ENCODE results near the gene PAPPA2.

PAPPA2 gene

GRCh38 chr1:176499671-176500070 lies 36.7 kb downstream of the PAPPA2 start:
- Histone ChIP-seq H3K9me3 (ENCODE audit: control insufficient read depth, insufficient read depth, low read depth, low read length) (no peaks in the 10 kb centered on the region), H3K4me3 (ENCODE audit: low read depth, low read length) (no peak overlapping the region), H3K36me3 (ENCODE audit: control insufficient read depth, insufficient read depth, low read length) (no peaks in the 10 kb centered on the region), H3K9ac (ENCODE audit: low read length) (no peak overlapping the region), H3K27ac (ENCODE audit: low read depth, low read length) (no peak overlapping the region), H3K4me1 (ENCODE audit: control insufficient read depth, insufficient read depth, low read length) (no peaks in the 10 kb centered on the region), H3K27me3 (ENCODE audit: control insufficient read depth, insufficient read depth, low read length) (no peaks in the 10 kb centered on the region)

DNA sequence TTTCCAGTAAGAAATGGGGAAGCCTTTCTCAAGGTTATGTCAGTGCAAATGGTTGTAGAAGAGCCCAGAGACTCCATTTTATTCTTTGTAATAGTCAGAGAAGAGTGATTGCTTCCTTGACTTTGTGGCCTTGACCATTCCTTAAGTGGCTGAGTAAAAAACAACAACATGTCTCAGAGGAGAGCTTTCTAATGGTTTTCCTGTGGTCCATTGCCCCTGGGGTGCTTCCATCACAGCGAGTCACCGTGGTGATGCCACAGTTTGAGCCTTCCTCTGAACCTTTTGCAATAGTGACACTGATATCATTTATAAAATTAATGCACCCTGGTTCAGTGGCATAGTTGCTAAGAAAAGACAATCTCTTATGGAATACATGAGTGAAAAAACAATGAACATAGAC lies 38.6 kb downstream of the PAPPA2 start:
- Histone ChIP-seq H3K27ac (ENCODE audit: low read depth, low read length) (no peak overlapping the region), H3K4me1 (ENCODE audit: control insufficient read depth, insufficient read depth, low read length) (no peaks in the 10 kb centered on the region), H3K9me3 (ENCODE audit: control insufficient read depth, insufficient read depth, low read depth, low read length) (no peaks in the 10 kb centered on the region), H3K27me3 (ENCODE audit: control insufficient read depth, insufficient read depth, low read length) (no peaks in the 10 kb centered on the region), H3K36me3 (ENCODE audit: control insufficient read depth, insufficient read depth, low read length) (no peaks in the 10 kb centered on the region), H3K4me3 (ENCODE audit: low read depth, low read length) (no peak overlapping the region), H3K9ac (ENCODE audit: low read length) (no peak overlapping the region)

GRCh38 chr1:176504848-176505553 lies 42.0 kb downstream of the PAPPA2 start:
- Histone ChIP-seq H3K36me3 (ENCODE audit: control insufficient read depth, insufficient read depth, low read length) (no peaks in the 10 kb centered on the region), H3K4me1 (ENCODE audit: control insufficient read depth, insufficient read depth, low read length) (no peaks in the 10 kb centered on the region), H3K9ac (ENCODE audit: low read length) (no peak overlapping the region), H3K27me3 (ENCODE audit: control insufficient read depth, insufficient read depth, low read length) (no peaks in the 10 kb centered on the region), H3K9me3 (ENCODE audit: control insufficient read depth, insufficient read depth, low read depth, low read length) (no peaks in the 10 kb centered on the region), H3K4me3 (ENCODE audit: low read depth, low read length) (no peak overlapping the region), H3K27ac (ENCODE audit: low read depth, low read length) (no peak overlapping the region)

DNA sequence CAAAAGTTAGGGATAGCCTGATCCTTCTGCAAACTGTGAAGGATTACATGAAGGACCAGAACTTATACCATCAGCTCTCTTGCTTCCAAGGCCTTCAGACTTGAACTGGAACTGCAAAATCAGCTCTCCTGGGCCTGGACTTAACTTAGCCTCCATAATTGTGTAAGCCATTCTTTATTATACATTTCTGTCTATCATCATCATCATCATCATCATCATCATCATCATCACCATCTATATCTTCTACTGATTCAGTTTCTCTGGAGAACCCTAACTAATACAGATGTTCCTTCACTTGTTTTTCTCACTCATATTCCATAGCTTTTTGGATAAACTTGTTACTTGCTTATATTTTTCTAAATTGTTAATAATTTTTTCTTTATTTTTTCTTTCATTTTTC lies 50.0 kb downstream of the PAPPA2 start:
- Histone ChIP-seq H3K4me3 (ENCODE audit: low read depth, low read length) (no peak overlapping the region), H3K9ac (ENCODE audit: low read length) (no peak overlapping the region), H3K27me3 (ENCODE audit: control insufficient read depth, insufficient read depth, low read length) (no peaks in the 10 kb centered on the region), H3K4me1 (ENCODE audit: control insufficient read depth, insufficient read depth, low read length) (peaks cover 6% of the 10 kb centered on the region; the same call in 1 of the 2 replicates), H3K36me3 (ENCODE audit: control insufficient read depth, insufficient read depth, low read length) (no peaks in the 10 kb centered on the region), H3K27ac (ENCODE audit: low read depth, low read length) (no peak overlapping the region), H3K9me3 (ENCODE audit: control insufficient read depth, insufficient read depth, low read depth, low read length) (no peaks in the 10 kb centered on the region)

DNA sequence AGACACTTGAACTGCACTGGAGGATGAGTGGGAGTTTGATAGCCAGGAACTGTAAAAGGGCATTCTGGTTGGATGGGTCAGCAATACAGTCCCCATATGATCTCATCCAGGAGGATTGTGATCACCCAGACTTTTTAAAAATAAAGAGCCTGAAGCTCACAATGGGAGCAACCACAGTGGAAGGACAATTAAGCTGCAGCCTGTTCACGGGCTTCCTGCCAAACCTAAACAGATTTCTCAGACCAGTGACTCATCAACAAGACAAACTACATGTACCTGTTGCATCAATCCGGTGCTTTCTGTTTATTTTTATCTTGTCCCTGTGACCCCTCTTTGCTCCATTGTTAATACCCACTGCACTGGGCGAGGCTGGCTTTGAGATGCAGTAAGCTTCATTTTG lies 52.3 kb downstream of the PAPPA2 start:
- H3K4me3 ChIP-seq (ENCODE audit: low read depth, low read length), result no peak overlapping the region
- no peaks in the 10 kb centered on the region for H3K27me3 ChIP-seq (ENCODE audit: control insufficient read depth, insufficient read depth, low read length)
- H3K9ac ChIP-seq (ENCODE audit: low read length), result no peak overlapping the region
- H3K9me3 ChIP-seq (ENCODE audit: control insufficient read depth, insufficient read depth, low read depth, low read length), result no peaks in the 10 kb centered on the region
- peaks cover 7% of the 10 kb centered on the region; the same call in 1 of the 2 replicates for H3K4me1 ChIP-seq (ENCODE audit: control insufficient read depth, insufficient read depth, low read length)
- no peaks in the 10 kb centered on the region for H3K36me3 ChIP-seq (ENCODE audit: control insufficient read depth, insufficient read depth, low read length)
- no peak overlapping the region for H3K27ac ChIP-seq (ENCODE audit: low read depth, low read length)

- Histone ChIP-seq H3K27me3 (ENCODE audit: control insufficient read depth, insufficient read depth, low read length) (no peaks in the 10 kb centered on the region), H3K27ac (ENCODE audit: low read depth, low read length) (no peak overlapping the region), H3K9ac (ENCODE audit: low read length) (no peak overlapping the region), H3K36me3 (ENCODE audit: control insufficient read depth, insufficient read depth, low read length) (no peaks in the 10 kb centered on the region), H3K4me1 (ENCODE audit: control insufficient read depth, insufficient read depth, low read length) (peaks cover 7% of the 10 kb centered on the region; the same call in 1 of the 2 replicates), H3K4me3 (ENCODE audit: low read depth, low read length) (no peak overlapping the region), H3K9me3 (ENCODE audit: control insufficient read depth, insufficient read depth, low read depth, low read length) (no peaks in the 10 kb centered on the region)
Observed at GRCh38 chr1:176517484-176517883, 54.5 kb downstream of the PAPPA2 start.

DNA sequence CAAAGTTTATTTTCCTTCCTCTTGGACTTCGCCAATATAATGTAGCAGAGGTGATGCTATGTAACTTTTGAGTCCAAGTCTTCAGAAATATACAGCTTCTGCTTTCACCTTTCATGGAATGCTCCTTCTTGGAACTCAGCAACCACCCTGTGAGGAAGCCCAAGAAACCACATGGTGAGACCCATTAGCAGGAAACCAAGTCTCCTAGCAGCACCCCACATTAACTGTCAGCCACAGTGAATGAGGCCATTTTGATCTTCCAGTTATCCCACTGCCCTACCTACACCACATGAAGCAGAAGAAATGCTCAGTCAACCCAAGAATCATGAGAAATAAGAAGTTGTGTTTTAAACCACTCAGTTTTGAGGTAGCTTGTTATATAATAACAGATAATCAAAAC lies 58.2 kb downstream of the PAPPA2 start:
- H3K9ac ChIP-seq (ENCODE audit: low read length), result no peak overlapping the region
- no peak overlapping the region for H3K4me3 ChIP-seq (ENCODE audit: low read depth, low read length)
- H3K27ac ChIP-seq (ENCODE audit: low read depth, low read length), result no peak overlapping the region
- H3K4me1 ChIP-seq (ENCODE audit: control insufficient read depth, insufficient read depth, low read length), result peaks cover 7% of the 10 kb centered on the region; the same call in 1 of the 2 replicates
- H3K9me3 ChIP-seq (ENCODE audit: control insufficient read depth, insufficient read depth, low read depth, low read length), result no peaks in the 10 kb centered on the region
- no peaks in the 10 kb centered on the region for H3K27me3 ChIP-seq (ENCODE audit: control insufficient read depth, insufficient read depth, low read length)
- H3K36me3 ChIP-seq (ENCODE audit: control insufficient read depth, insufficient read depth, low read length), result no peaks in the 10 kb centered on the region

DNA sequence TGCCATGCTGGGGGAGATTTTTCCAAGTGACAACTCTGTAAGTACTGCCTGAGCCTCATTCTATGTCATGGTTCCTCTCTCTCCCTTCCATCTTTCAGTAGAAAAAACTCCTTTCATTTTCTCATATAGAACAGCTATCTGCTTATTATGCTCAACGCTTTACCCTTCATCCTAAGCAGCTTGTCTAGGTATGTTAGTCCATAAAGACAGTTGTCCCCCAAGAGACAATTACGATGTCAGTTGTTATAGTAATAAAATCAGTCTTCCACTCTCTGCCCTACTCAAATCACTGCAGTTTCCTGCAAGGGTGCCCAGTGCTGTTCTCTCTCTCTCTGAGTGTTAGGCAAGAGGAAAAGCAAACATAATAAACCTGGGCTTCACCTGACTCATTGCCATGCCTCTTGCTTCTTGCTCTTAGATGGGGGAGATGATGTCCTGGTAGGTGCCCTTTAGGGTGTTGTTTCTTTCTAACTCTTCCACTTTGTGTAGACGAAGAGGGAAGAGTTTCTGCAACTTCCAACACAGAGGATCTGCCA lies 59.4 kb downstream of the PAPPA2 start:
- Histone ChIP-seq H3K27ac (ENCODE audit: low read depth, low read length) (no peak overlapping the region), H3K9ac (ENCODE audit: low read length) (no peak overlapping the region), H3K9me3 (ENCODE audit: control insufficient read depth, insufficient read depth, low read depth, low read length) (no peaks in the 10 kb centered on the region), H3K4me3 (ENCODE audit: low read depth, low read length) (no peak overlapping the region), H3K4me1 (ENCODE audit: control insufficient read depth, insufficient read depth, low read length) (0 out of 2 replicates have a peak, but pooled peaks cover 7% of the 10 kb centered on the region), H3K36me3 (ENCODE audit: control insufficient read depth, insufficient read depth, low read length) (no peaks in the 10 kb centered on the region), H3K27me3 (ENCODE audit: control insufficient read depth, insufficient read depth, low read length) (no peaks in the 10 kb centered on the region)

DNA sequence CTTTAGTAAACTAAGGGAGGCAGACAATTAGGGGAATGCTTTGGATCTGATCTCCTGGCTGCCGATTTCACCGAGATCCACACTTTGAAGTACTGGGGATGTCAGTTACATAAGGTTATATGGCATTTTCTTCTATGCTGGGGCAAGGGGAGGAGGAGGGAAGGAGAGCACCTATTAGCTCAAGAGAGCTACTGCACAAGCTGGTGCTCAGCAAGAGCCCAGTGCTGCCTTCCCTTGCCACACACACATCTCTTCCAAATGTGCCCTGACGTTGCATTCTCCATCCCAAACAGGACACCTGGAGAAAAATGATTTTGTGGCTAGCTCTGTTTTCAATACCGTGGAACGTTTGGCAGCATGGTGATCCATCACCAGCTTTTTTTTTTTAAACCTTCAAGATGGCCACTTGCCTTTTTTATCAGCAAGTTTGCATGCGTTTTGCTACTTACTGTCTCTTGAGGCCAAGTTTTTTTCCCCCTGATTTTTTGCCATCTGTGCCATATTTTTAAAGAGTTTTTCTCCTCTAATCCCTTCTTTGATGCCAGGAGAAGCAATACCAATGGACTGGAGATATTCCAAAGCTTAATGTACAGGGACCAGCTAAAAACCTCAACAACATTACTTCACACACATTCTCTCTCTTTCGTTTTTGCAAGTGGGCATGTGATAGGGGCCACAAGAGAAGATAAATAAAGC lies 66.6 kb downstream of the PAPPA2 start:
- no peak overlapping the region for H3K9ac ChIP-seq (ENCODE audit: low read length)
- H3K36me3 ChIP-seq (ENCODE audit: control insufficient read depth, insufficient read depth, low read length), result no peaks in the 10 kb centered on the region
- no peaks in the 10 kb centered on the region for H3K4me1 ChIP-seq (ENCODE audit: control insufficient read depth, insufficient read depth, low read length)
- no peak overlapping the region for H3K27ac ChIP-seq (ENCODE audit: low read depth, low read length)
- no peak overlapping the region for H3K4me3 ChIP-seq (ENCODE audit: low read depth, low read length)
- H3K27me3 ChIP-seq (ENCODE audit: control insufficient read depth, insufficient read depth, low read length), result no peaks in the 10 kb centered on the region
- H3K9me3 ChIP-seq (ENCODE audit: control insufficient read depth, insufficient read depth, low read depth, low read length), result no peaks in the 10 kb centered on the region

DNA sequence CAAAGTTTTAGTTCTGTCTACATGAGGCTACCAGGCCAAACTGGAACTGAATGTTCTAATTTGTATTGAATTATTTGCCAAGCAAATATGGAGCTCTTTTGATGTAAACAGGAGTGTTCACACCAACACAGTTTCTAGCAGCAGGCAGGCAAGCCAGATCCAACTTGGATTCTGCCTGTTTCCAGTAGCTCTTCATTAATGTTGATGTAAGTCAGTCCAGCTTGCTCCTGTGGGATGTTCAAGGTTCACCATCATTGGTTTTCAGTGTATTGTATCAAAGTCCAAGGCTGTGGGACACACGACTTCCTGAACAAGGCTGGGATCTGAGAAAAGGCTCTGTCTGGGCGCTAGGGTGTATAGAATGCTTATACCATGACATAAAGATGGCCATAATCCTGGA lies 68.1 kb downstream of the PAPPA2 start:
- H3K27me3 ChIP-seq (ENCODE audit: control insufficient read depth, insufficient read depth, low read length), result no peaks in the 10 kb centered on the region
- no peaks in the 10 kb centered on the region for H3K9me3 ChIP-seq (ENCODE audit: control insufficient read depth, insufficient read depth, low read depth, low read length)
- H3K36me3 ChIP-seq (ENCODE audit: control insufficient read depth, insufficient read depth, low read length), result no peaks in the 10 kb centered on the region

More for the DNA sequence above, 68.1 kb downstream of the PAPPA2 start:
- Histone ChIP-seq H3K4me1 (ENCODE audit: control insufficient read depth, insufficient read depth, low read length) (no peaks in the 10 kb centered on the region), H3K27ac (ENCODE audit: low read depth, low read length) (no peak overlapping the region), H3K4me3 (ENCODE audit: low read depth, low read length) (no peak overlapping the region), H3K9ac (ENCODE audit: low read length) (no peak overlapping the region)

All from HUES6 (cell line).